HG02642 (cell line): ENCODE data around the gene SUPT3H.
A peak's percentile ranks its signal among the peaks of the same experiment; 100 is the strongest.
"Not testable (repeated sequence)": the region's sequence is repeated elsewhere in the genome, so short reads cannot be mapped to it uniquely, and the experiment has no call there.

ENCODE experiments used
- ATAC-seq: cut with Tn5 transposase; IDR thresholded peaks from one replicate; pipeline ENCODE4 v1.9.1; 2021; ENCODE audit warnings: mild to moderate bottlenecking; ENCODE audit not compliant: unreplicated experiment, poor library complexity

Gene SUPT3H

GRCh38 chr6:45187836-45188235 is 189.9 kb downstream of the SUPT3H start:
- ATAC-seq, result no peak

GRCh38 chr6:45185403-45186251 is 192.1 kb downstream of the SUPT3H start:
- no peak for ATAC-seq

- ATAC-seq, result no peak
These were observed 192.8 kb downstream of the SUPT3H start for GRCh38 chr6:45184937-45185336.

GRCh38 chr6:45184040-45184439 is 193.7 kb downstream of the SUPT3H start:
- no peak for ATAC-seq

GRCh38 chr6:45176373-45176772 is 201.4 kb downstream of the SUPT3H start:
- not testable (repeated sequence) for ATAC-seq

GRCh38 chr6:45175272-45175671 is 202.5 kb downstream of the SUPT3H start:
- ATAC-seq, result no peak

- no peak for ATAC-seq
These were observed 203.7 kb downstream of the SUPT3H start for GRCh38 chr6:45174045-45174444.

GRCh38 chr6:45171380-45171779 is 206.4 kb downstream of the SUPT3H start:
- ATAC-seq, result no peak

- ATAC-seq, result no peak
These were observed 207.4 kb downstream of the SUPT3H start for GRCh38 chr6:45170309-45170708.

- no peak for ATAC-seq
These were observed 207.9 kb downstream of the SUPT3H start for GRCh38 chr6:45169815-45170214.

- ATAC-seq, result peak; percentile 82
These were observed 213.6 kb downstream of the SUPT3H start for GRCh38 chr6:45163952-45164766.

GRCh38 chr6:45160305-45160704 is 217.4 kb downstream of the SUPT3H start:
- ATAC-seq, result no peak

- peak; percentile 93 for ATAC-seq
These were observed 221.7 kb downstream of the SUPT3H start for GRCh38 chr6:45156075-45156474.

- no peak for ATAC-seq
These were observed 222.3 kb downstream of the SUPT3H start for GRCh38 chr6:45155341-45155894.

GRCh38 chr6:45154679-45155078 is 223.1 kb downstream of the SUPT3H start:
- no peak for ATAC-seq

- ATAC-seq, result no peak
These were observed 228.9 kb downstream of the SUPT3H start for GRCh38 chr6:45148711-45149341.

GRCh38 chr6:45148278-45148677 is 229.5 kb downstream of the SUPT3H start:
- ATAC-seq, result no peak

GRCh38 chr6:45145658-45146057 is 232.1 kb downstream of the SUPT3H start:
- ATAC-seq, result not testable (repeated sequence)

GRCh38 chr6:45138765-45139164 is 239.0 kb downstream of the SUPT3H start:
- no peak for ATAC-seq

GRCh38 chr6:45136495-45136894 is 241.2 kb downstream of the SUPT3H start:
- no peak for ATAC-seq
